SKM-1 treated with dmso at 0.1 percent for 144 hours (cell line): ENCODE measurements around the gene ZNF559.

Experiments
- DNase-seq: peaks from one replicate; lab custom pipeline; 2025; ENCODE audit not compliant: unreplicated experiment; lab: John Stamatoyannopoulos, UW

The ZNF559 gene

DNA sequence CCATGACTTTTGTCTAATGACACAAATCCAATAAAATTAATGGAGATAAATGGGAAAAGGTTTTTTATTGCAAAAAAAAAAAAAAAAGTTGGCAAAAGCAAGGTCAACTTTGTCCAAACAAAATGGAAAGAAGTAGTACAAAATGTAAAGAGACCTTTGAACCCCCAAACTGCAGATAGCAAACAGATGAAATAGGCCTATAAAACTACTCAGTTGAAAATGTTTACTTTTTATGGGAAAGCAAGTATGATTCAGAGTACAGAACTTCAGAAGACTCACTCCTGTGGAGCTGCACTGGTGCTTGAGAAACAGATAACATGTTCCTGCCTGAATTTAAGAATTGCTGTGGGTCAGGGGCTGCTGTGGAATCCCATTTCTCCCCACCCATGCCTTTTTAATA lies 29.0 kb downstream of the ZNF559 start:
- no peak for DNase-seq

DNA sequence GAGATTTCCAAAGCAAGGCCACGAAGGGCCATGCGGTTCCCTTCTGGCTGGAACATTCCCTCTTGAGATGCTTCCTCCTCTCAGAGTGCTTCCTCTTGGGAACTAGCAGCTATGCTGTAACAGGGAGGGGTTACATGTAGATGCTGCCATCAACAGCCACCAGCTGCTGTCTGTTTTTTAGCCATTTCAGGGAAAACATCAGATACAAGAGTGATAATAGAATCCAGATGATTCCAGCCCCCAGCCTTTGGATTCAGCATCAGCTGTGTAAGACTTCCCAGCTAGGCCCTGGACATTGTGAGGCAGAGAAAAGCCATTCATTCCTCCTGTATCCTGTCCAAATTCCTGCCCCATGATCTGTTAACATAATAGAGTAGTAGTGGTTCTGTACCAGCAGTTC lies 30.7 kb downstream of the ZNF559 start:
- DNase-seq, result no peak

DNA sequence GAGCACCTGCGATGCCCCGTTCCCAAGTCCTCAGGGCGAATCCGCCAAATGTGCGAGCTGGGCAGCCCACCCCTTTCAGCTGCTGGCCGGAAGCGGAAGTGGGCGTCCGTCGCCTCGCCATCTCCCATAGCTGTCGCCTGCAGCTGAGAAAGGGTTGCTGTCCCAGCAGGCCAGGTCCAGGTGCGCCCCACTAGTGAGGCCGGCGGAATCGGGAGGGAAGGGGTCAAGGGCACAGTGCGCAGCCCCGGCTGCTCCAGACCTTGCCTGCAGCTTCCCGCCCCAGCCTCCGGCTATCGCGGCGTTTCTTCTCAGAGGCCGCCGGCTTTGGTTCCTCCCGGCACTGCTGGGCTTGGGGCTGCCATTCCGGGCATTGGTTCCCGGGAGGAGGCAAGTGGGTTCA lies 38.9 kb downstream of the ZNF559 start, which contains the start of gene ZNF177:
Gene ZNF177, plus strand, starts transcription at position 109 of the 400 bp plus-strand sequence. CDS start 15,299 bp downstream, outside the sequence.
- DNase-seq, result no peak

DNA sequence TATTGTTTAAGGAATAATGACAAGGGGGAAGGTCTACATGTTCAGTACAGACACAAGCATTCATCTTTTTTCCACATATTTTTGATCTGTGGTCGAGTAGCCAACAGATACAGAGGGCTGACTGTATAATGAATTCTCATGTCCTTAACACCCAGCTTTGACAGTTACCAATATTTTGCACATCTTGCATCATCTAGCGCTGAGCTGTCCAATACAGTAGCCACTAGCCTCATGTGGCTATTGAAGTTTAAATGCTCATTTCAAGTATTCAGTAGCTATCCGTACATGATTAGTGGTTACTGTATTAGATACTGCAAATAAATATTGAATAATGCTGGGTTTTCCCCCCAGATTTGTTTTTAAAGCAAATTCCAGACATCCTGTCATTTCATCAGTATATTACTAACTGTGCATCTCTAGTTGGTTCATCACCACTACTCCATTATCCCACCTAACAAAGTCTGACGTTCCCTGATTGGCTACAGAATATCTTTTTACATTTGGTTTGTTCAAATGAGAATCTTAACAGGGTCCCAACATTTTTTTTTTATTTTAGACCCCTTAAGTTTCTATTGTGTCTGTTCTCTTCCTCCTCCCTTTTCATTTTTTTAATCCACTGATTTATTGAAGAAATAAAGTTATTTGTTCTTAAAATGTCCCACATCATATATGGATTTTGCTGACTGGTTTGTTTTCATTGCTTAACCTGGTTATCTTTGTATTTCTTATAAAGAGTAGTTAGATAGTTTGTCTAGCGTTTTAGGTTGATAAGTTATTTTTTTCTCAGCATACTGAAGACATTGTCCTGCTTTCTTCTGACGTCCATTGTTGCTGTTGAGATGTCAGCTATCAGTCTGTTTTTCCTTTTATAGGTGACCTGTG lies 47.0 kb downstream of the ZNF559 start:
- DNase-seq, result no peak

DNA sequence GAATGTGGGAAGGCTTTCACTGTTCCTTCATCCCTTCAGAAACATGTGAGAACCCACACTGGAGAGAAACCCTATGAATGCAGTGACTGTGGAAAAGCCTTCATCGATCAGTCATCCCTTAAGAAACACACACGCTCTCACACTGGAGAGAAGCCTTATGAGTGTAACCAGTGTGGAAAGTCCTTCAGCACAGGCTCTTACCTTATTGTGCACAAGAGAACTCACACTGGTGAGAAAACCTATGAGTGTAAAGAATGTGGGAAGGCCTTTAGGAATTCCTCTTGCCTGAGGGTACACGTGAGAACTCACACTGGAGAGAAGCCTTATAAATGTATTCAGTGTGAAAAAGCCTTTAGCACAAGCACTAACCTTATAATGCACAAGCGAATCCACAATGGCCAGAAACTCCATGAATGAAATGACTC lies 57.4 kb downstream of the ZNF559 start:
- DNase-seq, result no peak
